Esophagus squamous epithelium (tissue), 4 donors: ENCODE measurements around the gene PPP1R36.

ENCODE experiments used
- CTCF ChIP-seq, 6 experiments: fragments of 450-650 bp in 4 of 6; fragments of 200-600 bp in 2 of 6; sonication (generic) in 2 of 6; IDR thresholded peaks; one replicate each; pipeline ENCODE4 v1.5.1; 2016 to 2019; ENCODE audit warnings: antibody characterized with exemption in 6 of 6, mild to moderate bottlenecking in 4 of 6, moderate library complexity in 4 of 6
- POLR2A ChIP-seq, 4 donors: fragments of 450-650 bp; IDR thresholded peaks; one replicate each; pipeline ENCODE4 v1.6.1; 2017; ENCODE audit warnings: antibody characterized with exemption in 4 of 4, mild to moderate bottlenecking in 4 of 4, moderate library complexity in 3 of 4

GRCh38 chr14:64504310-64504896, 45.4 kb upstream of the PPP1R36 start, which contains the start of gene ZBTB1:
- TF ChIP-seq CTCF (IDR thresholded peaks at IDR 0.05) (no peak), POLR2A (IDR thresholded peaks at IDR 0.05) (peak in 3 of 4 donors; percentile 36 to 91 (median 90))
